Mesendoderm (in vitro differentiated cells): ENCODE data around the gene EYA2.

Experiments used
- DNase-seq: peaks from one replicate; pipeline ENCODE4 v3.0.0; 2013
- H2AK5ac ChIP-seq: 2 replicates; pipeline ENCODE4 v1.6.1; 2013; ENCODE audit warnings: low read length, inconsistent platforms
- H2BK120ac ChIP-seq: 2 replicates; pipeline ENCODE4 v1.6.1; 2013; ENCODE audit warnings: low read depth, mild to moderate bottlenecking, low read length, moderate library complexity, mixed read lengths
- H2BK15ac ChIP-seq: replicated peaks from 2 replicates; pipeline ENCODE4 v1.6.1; 2013; ENCODE audit warnings: low read depth, mild to moderate bottlenecking, moderate library complexity
- H2BK5ac ChIP-seq: 2 replicates; pipeline ENCODE4 v1.6.1; 2013; ENCODE audit warnings: low read length, inconsistent platforms
- H3K18ac ChIP-seq: 2 replicates; pipeline ENCODE4 v1.6.1; 2013; ENCODE audit warnings: mild to moderate bottlenecking, low read length, mixed read lengths
- H3K23ac ChIP-seq: one replicate; pipeline ENCODE4 v1.6.1; 2013; ENCODE audit warnings: low read length
- H3K27ac ChIP-seq: 2 replicates; pipeline ENCODE4 v1.5.1; 2013; ENCODE audit warnings: low read depth, mild to moderate bottlenecking, inconsistent platforms, low read length, moderate library complexity
- H3K27me3 ChIP-seq: 2 replicates; pipeline ENCODE4 v1.6.1; 2013; ENCODE audit warnings: low read length, control low read depth, mild to moderate bottlenecking, inconsistent platforms; ENCODE audit not compliant: insufficient read depth, poor library complexity
- H3K36me3 ChIP-seq: 2 replicates; pipeline ENCODE4 v1.6.1; 2013; ENCODE audit warnings: low read length, inconsistent platforms; ENCODE audit not compliant: control insufficient read depth, insufficient read depth
- H3K4ac ChIP-seq: one replicate; pipeline ENCODE4 v1.6.1; 2013; ENCODE audit warnings: low read depth, mild to moderate bottlenecking, low read length, moderate library complexity
- H3K4me1 ChIP-seq: 2 replicates; pipeline ENCODE4 v1.6.1; 2013; ENCODE audit warnings: low read depth, low read length, inconsistent platforms; ENCODE audit not compliant: control insufficient read depth
- H3K4me2 ChIP-seq: 2 replicates; pipeline ENCODE4 v1.6.1; 2013; ENCODE audit warnings: low read length
- H3K4me3 ChIP-seq: 2 replicates; pipeline ENCODE4 v1.5.1; 2013; ENCODE audit warnings: mild to moderate bottlenecking, low read length
- H3K56ac ChIP-seq: one replicate; pipeline ENCODE4 v1.6.1; 2013; ENCODE audit warnings: low read length
- H3K79me1 ChIP-seq: 2 replicates; pipeline ENCODE4 v1.6.1; 2013; ENCODE audit warnings: low read length, inconsistent platforms
- H3K79me2 ChIP-seq: 2 replicates; pipeline ENCODE4 v1.6.1; 2013; ENCODE audit warnings: mild to moderate bottlenecking, low read length; ENCODE audit not compliant: control insufficient read depth, insufficient read depth
- H3K9ac ChIP-seq: 2 replicates; pipeline ENCODE4 v1.6.1; 2013; ENCODE audit warnings: low read length, inconsistent platforms
- H4K5ac ChIP-seq: one replicate; pipeline ENCODE4 v1.6.1; 2013; ENCODE audit warnings: low read length
- H4K8ac ChIP-seq: one replicate; pipeline ENCODE4 v1.6.1; 2013; ENCODE audit warnings: low read depth, mild to moderate bottlenecking, control low read depth, low read length, moderate library complexity
- WGBS: extraction: QIAGEN DNeasy Blood & Tissue Kit; methylation state at CpG from one replicate; pipeline ENCODE4 v1.1.7; 2013; ENCODE audit warnings: low lambda C conversion rate, missing lambda C conversion rate; ENCODE audit not compliant: insufficient coverage; ENCODE audit errors: extremely low coverage; 5-methylcytosine and 5-hydroxymethylcytosine counted together

EYA2 gene

DNA sequence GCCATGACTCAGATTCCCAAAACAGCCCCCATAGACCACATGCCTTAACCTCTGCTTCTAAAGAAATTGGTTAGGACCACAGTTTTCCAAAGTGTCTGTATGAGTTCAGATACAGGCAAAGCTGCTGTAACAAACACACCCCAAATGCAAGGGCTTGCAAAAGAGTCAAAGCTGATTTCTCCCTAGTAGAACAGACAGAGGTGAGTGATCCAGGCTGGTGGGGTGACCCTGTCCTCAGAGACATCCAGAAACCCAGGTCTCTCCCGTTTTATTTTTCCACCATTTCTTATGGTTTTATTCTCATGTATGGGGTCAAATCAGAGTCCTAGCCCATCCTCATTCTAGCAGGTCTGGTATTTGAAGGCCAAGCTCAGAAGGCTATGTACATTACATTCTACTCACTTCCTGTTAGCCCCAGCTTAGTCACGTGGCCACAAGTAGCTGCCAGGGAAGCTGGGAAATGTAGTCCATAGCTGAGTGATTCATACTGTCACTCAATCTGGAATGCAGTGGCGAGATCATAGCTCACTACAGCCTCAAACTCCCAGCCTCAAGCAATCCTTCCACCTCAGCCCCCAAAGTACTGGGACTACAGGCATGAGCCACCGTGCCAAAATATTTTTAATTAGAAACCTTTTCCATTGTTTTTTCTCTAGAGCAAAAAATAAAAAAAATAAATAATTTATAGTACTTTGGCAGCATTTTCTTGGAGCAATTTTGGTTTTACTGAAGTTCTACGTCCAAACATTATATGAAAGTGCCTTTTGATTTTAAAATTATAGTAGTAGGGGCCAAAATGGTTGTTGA, 286.6 kb downstream of the EYA2 start:
- no peak overlapping the region for H2BK15ac ChIP-seq
- DNase-seq, result peak; percentile 91

DNA sequence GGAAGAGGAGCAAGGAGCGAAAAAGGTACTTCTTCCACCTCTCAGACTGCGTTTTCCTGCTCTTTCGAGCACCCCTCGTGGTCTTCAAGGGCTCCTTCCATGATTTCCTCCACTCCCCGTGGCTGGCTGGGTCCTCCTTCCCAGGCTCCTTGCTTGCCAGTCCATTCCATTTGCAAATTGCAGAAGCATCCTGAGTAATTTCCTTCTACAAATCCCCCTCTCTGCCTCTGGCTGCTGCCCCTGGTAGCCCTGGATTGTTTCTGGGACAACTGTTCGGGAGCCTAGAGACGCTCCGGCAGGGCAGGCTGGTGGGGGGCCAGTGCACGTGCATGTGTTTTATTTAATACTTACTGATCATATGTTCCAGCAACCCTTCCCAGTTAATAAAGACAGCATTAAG, 288.7 kb downstream of the EYA2 start:
- no CpG with 5 or more reads among the region's 9 CpGs for WGBS
- Histone ChIP-seq H3K79me1 (no peaks in the 10 kb centered on the region), H3K4me2 (no peak overlapping the region), H3K18ac (no peak overlapping the region), H3K27me3 (no peaks in the 10 kb centered on the region), H3K79me2 (no peaks in the 10 kb centered on the region), H2BK120ac (no peak overlapping the region), H2BK15ac (no peak overlapping the region), H3K27ac (no peak overlapping the region), H3K36me3 (no peaks in the 10 kb centered on the region), H3K4ac (no peak overlapping the region), H3K4me1 (no peaks in the 10 kb centered on the region), H3K4me3 (no peak overlapping the region), H3K56ac (no peak overlapping the region), H3K23ac (no peak overlapping the region), H3K9ac (no peak overlapping the region), H4K5ac (no peak overlapping the region), H2BK5ac (no peak overlapping the region), H4K8ac (no peak overlapping the region), H2AK5ac (no peak overlapping the region)
- DNase-seq, result no peak

More for the DNA sequence above, 286.6 kb downstream of the EYA2 start:
- no peaks in the 10 kb centered on the region for H3K79me2 ChIP-seq
- no peak overlapping the region for H3K18ac ChIP-seq
- no peak overlapping the region for H3K9ac ChIP-seq
- no peaks in the 10 kb centered on the region for H3K79me1 ChIP-seq
- no peak overlapping the region for H3K4ac ChIP-seq
- H3K4me1 ChIP-seq, result no peaks in the 10 kb centered on the region
- H4K8ac ChIP-seq, result peak overlapping the region; percentile 0
- H2BK120ac ChIP-seq, result no peak overlapping the region
- H3K23ac ChIP-seq, result no peak overlapping the region
- H3K27ac ChIP-seq, result no peak overlapping the region
- H2BK5ac ChIP-seq, result no peak overlapping the region
- no CpG with 5 or more reads among the region's 5 CpGs for WGBS
- H3K4me3 ChIP-seq, result no peak overlapping the region
- H3K4me2 ChIP-seq, result no peak overlapping the region
- no peak overlapping the region for H3K56ac ChIP-seq
- no peaks in the 10 kb centered on the region for H3K36me3 ChIP-seq
- no peaks in the 10 kb centered on the region for H3K27me3 ChIP-seq
- no peak overlapping the region for H2AK5ac ChIP-seq
- peak overlapping the region; percentile 42 for H4K5ac ChIP-seq

DNA sequence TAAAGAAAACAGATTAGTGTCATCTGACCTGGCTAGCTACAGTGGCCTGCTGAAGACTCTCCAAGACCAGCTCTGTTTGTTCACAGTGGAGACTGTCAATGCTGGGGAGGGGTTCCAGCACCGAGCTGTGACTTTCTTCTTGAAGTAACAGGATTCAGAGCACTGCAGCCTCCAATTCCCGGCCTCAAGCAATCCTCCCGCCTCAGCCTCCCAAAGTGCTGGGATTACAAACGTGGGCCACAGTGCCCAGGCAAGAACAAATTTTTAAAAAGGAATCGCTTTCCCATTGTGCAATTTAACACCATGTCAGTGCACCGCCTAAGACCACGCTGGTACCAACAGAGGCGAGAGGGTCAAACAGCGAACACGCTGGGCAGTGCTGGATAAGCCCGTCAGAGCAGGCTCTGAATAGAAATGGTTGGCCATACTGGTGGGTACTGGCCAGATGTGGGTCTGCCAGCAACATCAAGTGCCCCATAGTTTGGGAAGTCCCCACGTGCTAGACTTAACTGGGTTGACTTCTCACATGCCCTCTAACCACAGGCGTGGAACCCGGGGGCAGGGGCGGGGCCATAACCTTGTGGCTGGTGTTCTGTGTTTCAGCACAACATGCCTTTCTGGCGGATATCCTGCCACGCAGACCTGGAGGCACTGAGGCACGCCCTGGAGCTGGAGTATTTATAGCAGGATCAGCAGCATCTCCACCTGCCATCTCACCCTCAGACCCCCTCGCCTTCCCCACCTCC, 293.0 kb downstream of the EYA2 start:
- WGBS, result no CpG with 5 or more reads among the region's 19 CpGs
- no peak overlapping the region for H2AK5ac ChIP-seq

DNA sequence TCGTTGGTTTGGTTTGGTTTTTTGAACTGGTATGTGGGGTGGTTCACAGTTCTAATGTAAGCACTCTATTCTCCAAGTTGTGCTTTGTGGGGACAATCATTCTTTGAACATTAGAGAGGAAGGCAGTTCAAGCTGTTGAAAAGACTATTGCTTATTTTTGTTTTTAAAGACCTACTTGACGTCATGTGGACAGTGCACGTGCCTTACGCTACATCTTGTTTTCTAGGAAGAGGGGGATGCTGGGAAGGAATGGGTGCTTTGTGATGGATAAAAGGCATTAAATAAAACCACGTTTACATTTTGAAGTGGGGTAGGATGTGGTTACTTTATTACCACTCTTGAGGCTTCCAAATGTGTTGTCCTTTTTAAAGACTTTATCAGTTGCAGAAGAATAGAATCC, 293.9 kb downstream of the EYA2 start:
- Histone ChIP-seq H2AK5ac (no peak overlapping the region), H3K27ac (no peak overlapping the region), H2BK120ac (no peak overlapping the region)

More for the DNA sequence above, 293.0 kb downstream of the EYA2 start:
- Histone ChIP-seq H3K27ac (no peak overlapping the region), H3K4ac (no peak overlapping the region), H3K4me2 (no peak overlapping the region), H2BK15ac (no peak overlapping the region), H3K27me3 (no peaks in the 10 kb centered on the region), H3K18ac (no peak overlapping the region), H2BK5ac (no peak overlapping the region), H3K36me3 (no peaks in the 10 kb centered on the region), H3K56ac (no peak overlapping the region), H2BK120ac (no peak overlapping the region), H3K4me3 (no peak overlapping the region), H3K23ac (no peak overlapping the region), H3K9ac (no peak overlapping the region), H4K5ac (no peak overlapping the region), H3K4me1 (no peaks in the 10 kb centered on the region), H3K79me1 (no peaks in the 10 kb centered on the region), H3K79me2 (no peaks in the 10 kb centered on the region), H4K8ac (no peak overlapping the region)
- DNase-seq, result no peak

DNA sequence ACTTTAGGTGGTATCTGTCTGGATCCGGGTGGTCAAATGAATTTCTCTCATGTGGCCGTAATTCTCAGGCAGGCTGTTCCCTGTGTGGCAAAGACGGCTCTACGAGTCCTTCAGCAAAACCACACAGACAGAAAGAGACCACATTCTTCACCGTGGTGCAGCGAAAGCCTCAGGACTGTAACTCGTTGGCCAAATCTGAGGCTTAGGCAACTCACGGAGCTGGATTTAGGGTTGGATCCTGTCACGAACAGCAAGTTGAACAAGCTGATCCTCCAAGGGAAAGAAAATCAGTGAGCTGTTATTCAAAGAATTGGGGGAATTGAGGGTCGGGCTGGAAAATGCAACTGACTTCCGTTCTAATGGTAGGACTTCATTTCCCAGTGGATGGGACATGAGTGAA, 294.4 kb downstream of the EYA2 start:
- Histone ChIP-seq H3K4me3 (no peak overlapping the region), H3K56ac (no peak overlapping the region), H3K9ac (no peak overlapping the region), H3K79me1 (no peaks in the 10 kb centered on the region), H2BK15ac (no peak overlapping the region), H2AK5ac (no peak overlapping the region), H4K5ac (no peak overlapping the region), H3K23ac (no peak overlapping the region), H4K8ac (no peak overlapping the region), H3K4me2 (no peak overlapping the region), H3K4ac (no peak overlapping the region), H3K27ac (no peak overlapping the region), H3K27me3 (no peaks in the 10 kb centered on the region), H3K79me2 (no peaks in the 10 kb centered on the region), H2BK120ac (no peak overlapping the region), H2BK5ac (no peak overlapping the region), H3K18ac (no peak overlapping the region), H3K36me3 (no peaks in the 10 kb centered on the region), H3K4me1 (no peaks in the 10 kb centered on the region)
- WGBS, result no CpG with 5 or more reads among the region's 11 CpGs
- DNase-seq, result no peak

More for the DNA sequence above, 293.9 kb downstream of the EYA2 start:
- Histone ChIP-seq H2BK5ac (no peak overlapping the region), H3K79me1 (no peaks in the 10 kb centered on the region), H3K56ac (no peak overlapping the region), H3K18ac (no peak overlapping the region), H3K4me1 (no peaks in the 10 kb centered on the region), H3K4me3 (no peak overlapping the region), H4K8ac (no peak overlapping the region), H2BK15ac (no peak overlapping the region), H3K4ac (no peak overlapping the region), H3K9ac (no peak overlapping the region), H3K36me3 (no peaks in the 10 kb centered on the region), H3K27me3 (no peaks in the 10 kb centered on the region), H3K4me2 (no peak overlapping the region), H4K5ac (no peak overlapping the region), H3K79me2 (no peaks in the 10 kb centered on the region), H3K23ac (no peak overlapping the region)
- no CpG with 5 or more reads among the region's 5 CpGs for WGBS
- DNase-seq, result no peak
